Right lobe of liver (tissue), 4 donors: ENCODE results near the gene FBLIM1.

ENCODE experiments used
- CTCF ChIP-seq, 4 donors: fragments of 200-600 bp in 3 of 4; fragments of 450-650 bp in 1 of 4; IDR thresholded peaks; one replicate each; pipeline versions ENCODE4 v1.5.1 to v1.8.0; 2016 to 2022; ENCODE audit warnings: antibody characterized with exemption in 4 of 4, mild to moderate bottlenecking in 2 of 4
- POLR2A ChIP-seq: fragments of 450-650 bp; IDR thresholded peaks from one replicate; pipeline ENCODE4 v1.6.1; 2017; ENCODE audit warnings: antibody characterized with exemption, mild to moderate bottlenecking
- donor health status: DM: no; HTN: no; CAD: no.
- donor health status: DM: no; HTN: no; CAD: no.
- donor health status: DM: no; HTN: yes; CAD: no.

GRCh38 chr1:15755021-15755645 lies 3.5 kb upstream of the FBLIM1 start:
- no peak for TF ChIP-seq CTCF (IDR thresholded peaks at IDR 0.05)
- TF ChIP-seq POLR2A, result no peak
